ENCODE measurements around the gene ATP6V1B1.
"Not testable (repeated sequence)": the region's sequence is repeated elsewhere in the genome, so short reads cannot be mapped to it uniquely, and the experiment has no call there.

The ATP6V1B1 gene

DNA sequence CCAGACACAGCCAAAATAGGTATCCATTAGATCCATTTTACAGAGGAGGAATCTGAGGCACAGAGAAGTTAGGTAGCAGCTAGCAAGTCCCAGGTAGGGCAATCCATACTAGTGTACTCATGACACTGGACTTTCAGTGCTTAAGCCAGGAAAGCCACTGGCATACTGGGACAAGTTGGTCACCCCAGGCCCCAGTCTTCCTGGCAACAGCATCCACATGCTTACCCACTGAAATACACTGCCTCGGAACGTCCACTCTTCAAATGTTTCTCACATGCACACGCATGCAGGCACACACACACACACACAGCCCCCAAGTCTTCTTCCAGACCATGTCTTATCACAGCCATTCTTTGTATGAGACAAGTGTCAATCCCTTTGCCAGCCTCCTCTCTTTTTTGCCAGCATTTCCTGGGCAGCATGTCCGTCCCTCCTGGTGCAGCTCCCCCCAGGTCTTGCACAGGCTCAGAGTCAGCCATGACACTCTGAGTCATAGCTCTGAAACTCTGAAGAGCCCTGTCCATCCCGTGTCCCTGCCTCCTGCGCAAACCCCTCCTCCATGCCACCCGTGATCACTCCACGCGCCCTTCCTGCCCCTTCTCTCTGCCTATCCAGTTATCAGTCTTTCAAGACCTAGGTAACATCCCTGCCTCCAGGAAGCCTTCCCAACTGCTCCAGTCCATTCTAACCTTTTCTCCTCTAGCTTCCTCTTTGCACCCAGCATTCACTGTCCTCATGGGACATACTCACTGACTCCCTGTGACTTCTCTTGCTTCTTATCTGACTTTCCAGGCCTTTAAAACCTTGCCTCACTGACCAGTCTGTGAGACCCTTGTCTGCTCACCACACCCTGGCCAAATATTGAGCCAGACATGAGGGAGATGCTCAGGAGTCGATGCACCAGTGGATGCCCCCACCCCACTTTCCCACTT lies 69.8 kb downstream of the ATP6V1B1 start:
- DNase-seq, result no peak

GRCh38 chr2:71006323-71006722 lies 70.6 kb downstream of the ATP6V1B1 start:
- no peak for DNase-seq

- no peak for DNase-seq
Observed at GRCh38 chr2:71006955-71007799, 71.5 kb downstream of the ATP6V1B1 start.

DNA sequence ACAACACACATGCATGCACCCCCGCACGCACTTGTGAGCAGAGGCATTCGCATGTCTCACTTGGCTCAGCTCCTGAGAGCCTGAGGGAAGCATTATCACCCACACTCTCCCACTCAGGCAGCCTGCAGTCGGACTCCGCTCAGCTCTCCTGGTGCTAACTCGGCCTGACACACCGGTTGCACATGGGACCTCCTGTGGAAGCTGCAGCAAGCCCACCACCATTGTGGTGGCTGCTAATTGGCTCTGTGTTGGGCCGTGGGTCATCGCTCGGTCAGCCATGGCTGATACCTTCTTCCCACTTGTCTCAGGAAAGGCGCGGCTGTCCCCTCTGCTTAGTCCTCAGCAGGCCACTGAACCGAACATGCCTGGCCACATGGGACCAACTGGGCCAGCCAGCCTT lies 72.6 kb downstream of the ATP6V1B1 start:
- DNase-seq, result no peak

DNA sequence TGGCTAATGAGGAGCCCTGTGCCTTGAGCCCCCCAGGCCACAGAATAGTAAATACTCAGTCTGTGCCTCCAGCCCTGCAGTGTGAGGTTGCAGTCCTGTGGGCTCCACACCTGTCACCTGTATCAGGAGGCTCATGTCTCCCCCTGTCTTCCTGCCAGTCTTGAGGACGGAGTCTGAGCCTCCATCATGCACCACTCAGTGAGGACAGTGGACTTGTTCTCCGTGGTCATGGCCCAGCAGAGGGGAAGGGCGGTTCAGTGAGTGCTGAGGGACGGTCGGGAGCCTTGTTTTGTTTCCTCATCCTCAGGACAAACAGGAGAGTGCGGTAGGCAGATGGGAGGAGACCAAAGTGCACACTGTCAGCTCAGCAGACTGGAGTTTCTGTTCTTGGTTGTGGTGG lies 76.1 kb downstream of the ATP6V1B1 start:
- DNase-seq, result not testable (repeated sequence)
